ENCODE results near the gene TAF1B. TPM values are rescaled to one million over a fixed set of nuclear protein-coding genes. Genes with fewer than 3 reads are reported as not detected.

Gene TAF1B
- total and polyA plus RNA-seq, 2 donors (not counting 3 experiments of a cell fraction or from before 2014, with no cell fraction given): 6.3 to 29.4 TPM

- POLR2A ChIA-PET: no interaction called here
- FAIRE-seq: no peak
- TF ChIP-seq GATA2 (IDR thresholded peaks at IDR 0.05; ENCODE audit: insufficient read depth, insufficient read length, low read depth, low read length): no peak
- TF ChIP-seq POLR2AphosphoS5 (IDR thresholded peaks at IDR 0.05; ENCODE audit: insufficient read depth, low read depth, low read length): no peak
- no peak for TF ChIP-seq MYC (IDR thresholded peaks at IDR 0.05; ENCODE audit: low read depth, low read length)
- no peak for TF ChIP-seq MAX (IDR thresholded peaks at IDR 0.05; ENCODE audit: insufficient read depth, insufficient read length)
- no peak for TF ChIP-seq CTCF (IDR thresholded peaks at IDR 0.05; ENCODE audit: extremely low read depth in 1 of 2, insufficient read depth in 1 of 2, low read depth in 1 of 2, low read length in 2 of 2)
Observed at GRCh38 chr2:9959262-9959661, 116.0 kb downstream of the TAF1B start.

GRCh38 chr2:9961013-9961412 lies 117.7 kb downstream of the TAF1B start:
- H3K4me2 ChIP-seq (ENCODE audit: insufficient read depth, low read length): no peak overlapping the region
- ChIA-PET CTCF (interaction anchor here (1.1 to 2.8 kb wide), 3 partner anchors 8 to 23 kb away, joined by 3 to 13 read pairs (median 3); no protein-coding TSS in a partner anchor), POLR2A (no interaction called here)
- FAIRE-seq (no peak), DNase-seq (ENCODE audit: low read depth, low spot score) (no peak)
- intact Hi-C loops (cut with micrococcal nuclease) (no loop called here), dilution Hi-C loops (cut with MboI; ENCODE audit: extremely low pct_ligation_motif_present, low sequenced_read_pairs) (loop anchor here (25.0 kb wide), 1 partner anchor 149 kb away; no protein-coding TSS in a partner anchor)
- H3K4me1 ChIP-seq (ENCODE audit: control insufficient read depth, extremely low read depth, insufficient read depth, low read length): no peaks in the 10 kb centered on the region
- H2AFZ ChIP-seq (ENCODE audit: low read depth, low read length): no peak overlapping the region
- no peak overlapping the region for H3K9ac ChIP-seq (replicated peaks; ENCODE audit: extremely low read depth, insufficient read depth, low read length)
- H3K9me3 ChIP-seq (replicated peaks; ENCODE audit: control insufficient read depth, insufficient read depth, low read length): no peaks in the 10 kb centered on the region
- H3K27ac ChIP-seq (ENCODE audit: insufficient read depth, low read depth, low read length): no peak overlapping the region
- H3K9me1 ChIP-seq (replicated peaks; ENCODE audit: control insufficient read depth, extremely low read depth, insufficient read depth, low read length): no peaks in the 10 kb centered on the region
- H3K27me3 ChIP-seq (ENCODE audit: control insufficient read depth in 2 of 2, insufficient read depth in 2 of 2, low read length in 2 of 2): no peaks in the 10 kb centered on the region
- no peaks in the 10 kb centered on the region for H4K20me1 ChIP-seq (replicated peaks; ENCODE audit: control insufficient read depth, extremely low read depth, insufficient read depth, low read length)
- no TSS peak for BruUV-seq (replicated peaks)
- H3K79me2 ChIP-seq (ENCODE audit: control insufficient read depth, insufficient read depth, low read length): no peaks in the 10 kb centered on the region
- TF ChIP-seq POLR2A (IDR thresholded peaks at IDR 0.05; ENCODE audit: low read depth, low read length) (no peak), MYC (IDR thresholded peaks at IDR 0.05; ENCODE audit: low read depth, low read length) (no peak), MAX (IDR thresholded peaks at IDR 0.05; ENCODE audit: insufficient read depth, insufficient read length) (no peak), POLR2AphosphoS5 (IDR thresholded peaks at IDR 0.05; ENCODE audit: insufficient read depth, low read depth, low read length) (no peak), GATA2 (IDR thresholded peaks at IDR 0.05; ENCODE audit: insufficient read depth, insufficient read length, low read depth, low read length) (no peak), FOS (IDR thresholded peaks at IDR 0.05; ENCODE audit: borderline replicate concordance, insufficient read depth, low read length) (no peak), CTCF (IDR thresholded peaks at IDR 0.05; ENCODE audit: extremely low read depth in 1 of 2, insufficient read depth in 1 of 2, low read depth in 1 of 2, low read length in 2 of 2) (no peak), EZH2 (IDR thresholded peaks at IDR 0.05; ENCODE audit: borderline replicate concordance, low read depth, low read length, severe bottlenecking) (no peak), JUN (IDR thresholded peaks at IDR 0.05; ENCODE audit: borderline replicate concordance, insufficient read depth, insufficient read length, low read depth) (no peak)
- no peaks in the 10 kb centered on the region for H3K36me3 ChIP-seq (ENCODE audit: control insufficient read depth in 2 of 2, extremely low read depth in 1 of 2, insufficient read depth in 2 of 2, low read length in 2 of 2)
- no peak overlapping the region for H3K4me3 ChIP-seq (replicated peaks in 1 of 3; ENCODE audit: insufficient read depth in 1 of 3, low read depth in 1 of 3, low read length in 3 of 3)

More at GRCh38 chr2:9959262-9959661, 116.0 kb downstream of the TAF1B start:
- Histone ChIP-seq H4K20me1 (replicated peaks; ENCODE audit: control insufficient read depth, extremely low read depth, insufficient read depth, low read length) (no peaks in the 10 kb centered on the region), H3K36me3 (ENCODE audit: control insufficient read depth in 2 of 2, extremely low read depth in 1 of 2, insufficient read depth in 2 of 2, low read length in 2 of 2) (no peaks in the 10 kb centered on the region), H3K9me1 (replicated peaks; ENCODE audit: control insufficient read depth, extremely low read depth, insufficient read depth, low read length) (no peaks in the 10 kb centered on the region), H3K9me3 (replicated peaks; ENCODE audit: control insufficient read depth, insufficient read depth, low read length) (no peaks in the 10 kb centered on the region), H3K4me3 (replicated peaks in 1 of 3; ENCODE audit: insufficient read depth in 1 of 3, low read depth in 1 of 3, low read length in 3 of 3) (no peak overlapping the region), H3K4me1 (ENCODE audit: control insufficient read depth, extremely low read depth, insufficient read depth, low read length) (no peaks in the 10 kb centered on the region), H3K9ac (replicated peaks; ENCODE audit: extremely low read depth, insufficient read depth, low read length) (no peak overlapping the region), H3K4me2 (ENCODE audit: insufficient read depth, low read length) (no peak overlapping the region), H3K27me3 (ENCODE audit: control insufficient read depth in 2 of 2, insufficient read depth in 2 of 2, low read length in 2 of 2) (no peaks in the 10 kb centered on the region), H3K27ac (ENCODE audit: insufficient read depth, low read depth, low read length) (no peak overlapping the region), H2AFZ (ENCODE audit: low read depth, low read length) (no peak overlapping the region), H3K79me2 (ENCODE audit: control insufficient read depth, insufficient read depth, low read length) (no peaks in the 10 kb centered on the region)
- CTCF ChIA-PET: no interaction called here
- no TSS peak for BruUV-seq (replicated peaks)
- intact Hi-C loops (cut with micrococcal nuclease): no loop called here
- dilution Hi-C loops (cut with MboI; ENCODE audit: extremely low pct_ligation_motif_present, low sequenced_read_pairs): loop anchor here (25.0 kb wide), 1 partner anchor 147 kb away; no protein-coding TSS in a partner anchor
- DNase-seq (ENCODE audit: low read depth, low spot score): no peak

All from endothelial cell of umbilical vein (primary cell).